ENCODE measurements around the gene CCL16.

- TF ChIP-seq POLR2A (IDR thresholded peaks at IDR 0.05) (no peak), CTCF (IDR thresholded peaks at IDR 0.05) (no peak), POLR2AphosphoS5 (IDR thresholded peaks at IDR 0.05) (no peak), EP300 (IDR thresholded peaks at IDR 0.05) (no peak)
Measured at GRCh38 chr17:36030956-36031355, 49.7 kb upstream of the CCL16 start.

Data from sigmoid colon (tissue), 4 donors.